ENCODE measurements around the gene FIGN.
A peak's percentile ranks its signal among the peaks of the same experiment; 100 is the strongest.

Gene FIGN

DNA sequence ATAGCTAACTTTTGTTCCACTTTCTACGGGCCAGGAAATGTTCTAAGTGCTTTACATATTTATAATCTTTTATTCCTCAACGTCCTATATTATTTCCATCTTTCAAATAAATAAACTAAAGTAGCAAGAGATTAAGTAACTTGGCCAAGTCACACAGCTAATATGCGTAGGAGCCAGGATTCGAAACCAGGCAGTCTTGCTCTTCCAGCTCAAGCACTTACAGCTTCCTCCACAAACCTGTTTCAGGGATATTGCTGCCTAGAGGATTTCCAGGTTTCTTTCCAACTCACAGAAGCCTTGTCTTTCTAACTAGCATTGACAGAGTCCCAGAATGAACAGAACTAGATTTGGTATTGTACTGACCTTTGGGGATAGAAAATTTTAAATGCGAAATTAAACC, 102.5 kb downstream of the FIGN start:
- TF ChIP-seq, protein P1, sequence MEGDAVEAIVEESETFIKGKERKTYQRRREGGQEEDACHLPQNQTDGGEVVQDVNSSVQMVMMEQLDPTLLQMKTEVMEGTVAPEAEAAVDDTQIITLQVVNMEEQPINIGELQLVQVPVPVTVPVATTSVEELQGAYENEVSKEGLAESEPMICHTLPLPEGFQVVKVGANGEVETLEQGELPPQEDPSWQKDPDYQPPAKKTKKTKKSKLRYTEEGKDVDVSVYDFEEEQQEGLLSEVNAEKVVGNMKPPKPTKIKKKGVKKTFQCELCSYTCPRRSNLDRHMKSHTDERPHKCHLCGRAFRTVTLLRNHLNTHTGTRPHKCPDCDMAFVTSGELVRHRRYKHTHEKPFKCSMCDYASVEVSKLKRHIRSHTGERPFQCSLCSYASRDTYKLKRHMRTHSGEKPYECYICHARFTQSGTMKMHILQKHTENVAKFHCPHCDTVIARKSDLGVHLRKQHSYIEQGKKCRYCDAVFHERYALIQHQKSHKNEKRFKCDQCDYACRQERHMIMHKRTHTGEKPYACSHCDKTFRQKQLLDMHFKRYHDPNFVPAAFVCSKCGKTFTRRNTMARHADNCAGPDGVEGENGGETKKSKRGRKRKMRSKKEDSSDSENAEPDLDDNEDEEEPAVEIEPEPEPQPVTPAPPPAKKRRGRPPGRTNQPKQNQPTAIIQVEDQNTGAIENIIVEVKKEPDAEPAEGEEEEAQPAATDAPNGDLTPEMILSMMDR (IDR thresholded peaks at IDR 0.05; ENCODE audit: control insufficient read depth, extremely low read depth, insufficient read depth): no peak
- H3K4me3 ChIP-seq (ENCODE audit: low read depth, low read length): no peak overlapping the region
- DNase-seq (ENCODE audit: low read depth): peak; percentile 58

DNA sequence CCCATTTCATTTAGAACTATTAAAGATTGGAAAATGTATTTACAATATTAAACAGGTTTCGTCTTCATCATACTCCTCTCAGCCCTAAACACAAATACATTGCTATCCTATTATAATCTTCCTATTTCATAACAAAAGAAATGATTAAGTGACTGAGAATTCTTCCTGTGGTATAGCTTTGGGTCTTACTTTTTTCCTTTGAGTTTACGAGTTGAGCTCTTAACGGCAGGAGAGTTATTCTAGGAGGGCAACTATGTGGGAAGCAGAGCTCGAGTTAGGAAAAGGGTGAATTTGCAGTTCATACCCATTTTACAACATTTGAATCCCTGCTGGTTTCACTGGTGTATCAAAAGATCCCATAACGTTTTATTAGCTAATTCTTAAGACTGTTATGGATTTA, 105.0 kb downstream of the FIGN start:
- no peak for DNase-seq (ENCODE audit: low read depth)
- TF ChIP-seq, protein P1 (IDR thresholded peaks at IDR 0.05; ENCODE audit: control insufficient read depth, extremely low read depth, insufficient read depth): no peak

DNA sequence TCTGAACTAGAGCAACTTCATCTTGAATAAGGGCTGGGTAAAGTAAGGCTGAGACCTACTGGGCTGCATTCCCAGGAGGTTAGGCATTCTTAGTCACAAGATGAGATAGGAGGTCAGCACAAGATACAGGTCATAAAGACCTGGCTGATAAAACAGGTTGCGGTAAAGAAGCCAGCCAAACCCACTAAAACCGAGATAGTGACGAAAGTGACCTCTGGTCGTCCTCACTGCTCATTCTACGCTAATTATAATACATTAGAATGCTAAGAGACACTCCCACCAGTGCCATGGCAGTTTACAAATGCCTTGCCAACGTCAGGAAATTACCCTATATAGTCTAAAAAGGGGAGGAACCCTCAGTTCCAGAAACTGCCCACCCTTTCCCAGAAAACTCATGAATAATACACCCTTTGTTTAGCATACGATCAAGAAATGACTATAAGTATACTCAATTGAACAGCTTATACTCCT, 109.1 kb downstream of the FIGN start:
- TF ChIP-seq, protein P1 (IDR thresholded peaks at IDR 0.05; ENCODE audit: control insufficient read depth, extremely low read depth, insufficient read depth): no peak
- no peak overlapping the region for H3K4me3 ChIP-seq (ENCODE audit: low read depth, low read length)
- DNase-seq (ENCODE audit: low read depth): no peak

More for the DNA sequence above, 105.0 kb downstream of the FIGN start:
- no peak overlapping the region for H3K4me3 ChIP-seq (ENCODE audit: low read depth, low read length)

DNA sequence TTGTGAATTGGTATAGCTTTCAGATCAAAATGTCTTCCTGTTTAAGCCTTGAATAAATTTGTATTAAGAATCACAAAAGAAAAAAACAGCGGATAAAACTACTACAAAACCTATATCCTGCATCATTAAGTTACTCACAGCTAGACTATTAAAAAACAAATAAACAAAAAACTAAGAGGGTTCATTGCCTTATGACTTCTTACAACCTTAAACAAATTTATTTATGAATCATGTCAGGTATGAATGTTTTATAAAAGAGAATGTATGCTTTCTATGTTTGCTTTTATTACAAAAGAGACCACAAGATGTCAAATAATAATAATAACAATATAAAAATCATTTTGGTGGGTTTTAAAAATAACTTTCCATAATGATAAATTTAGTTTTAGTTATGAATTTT, 109.6 kb downstream of the FIGN start:
- TF ChIP-seq, protein P1 (IDR thresholded peaks at IDR 0.05; ENCODE audit: control insufficient read depth, extremely low read depth, insufficient read depth): no peak
- DNase-seq (ENCODE audit: low read depth): no peak
- no peak overlapping the region for H3K4me3 ChIP-seq (ENCODE audit: low read depth, low read length)

DNA sequence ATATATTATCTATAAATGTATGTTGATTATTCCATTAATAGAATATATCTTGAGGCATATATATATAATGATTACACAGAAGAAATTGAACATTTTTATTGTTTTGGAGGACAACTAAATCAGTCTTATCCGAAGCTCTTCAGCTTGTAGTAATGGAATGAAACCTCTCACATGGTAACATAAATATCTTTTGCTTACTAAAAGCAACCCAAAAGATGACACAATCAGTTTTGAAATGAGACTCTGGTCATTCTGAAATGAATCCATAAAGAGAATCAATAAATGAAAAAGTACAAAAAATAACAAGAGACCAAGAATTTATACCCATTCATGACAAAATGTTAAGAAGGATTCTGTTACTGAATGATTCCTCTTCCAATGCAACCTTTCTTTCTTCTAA, 110.2 kb downstream of the FIGN start:
- no peak for DNase-seq (ENCODE audit: low read depth)
- TF ChIP-seq, protein P1 (IDR thresholded peaks at IDR 0.05; ENCODE audit: control insufficient read depth, extremely low read depth, insufficient read depth): no peak
- H3K4me3 ChIP-seq (ENCODE audit: low read depth, low read length): no peak overlapping the region

DNA sequence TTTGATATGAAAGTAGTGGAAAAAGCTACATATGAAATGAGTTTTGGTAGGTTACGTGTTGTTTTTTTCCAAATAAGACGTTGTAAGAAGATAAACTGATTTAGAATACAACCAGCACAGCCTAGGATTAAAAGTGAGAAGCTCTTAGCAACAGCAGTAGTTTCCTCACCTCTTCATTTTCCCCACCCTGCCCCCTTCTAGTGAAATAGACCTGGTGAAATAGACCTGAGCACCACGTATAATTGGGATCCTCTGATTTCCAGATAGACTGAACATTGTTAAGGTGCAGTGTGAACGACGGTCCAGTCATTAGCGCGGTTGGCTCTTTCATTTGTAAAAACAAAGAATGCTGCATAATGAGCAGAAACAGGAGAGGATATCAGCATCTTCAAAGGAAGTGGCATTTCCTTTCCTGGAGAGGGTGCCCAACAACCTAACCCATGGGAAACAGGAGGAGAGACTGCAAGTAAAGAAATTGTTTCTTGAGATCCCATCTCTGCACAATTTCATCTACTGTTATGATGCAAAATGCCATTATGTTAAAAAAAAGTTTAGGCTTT, 114.3 kb downstream of the FIGN start:
- TF ChIP-seq, protein P1 (IDR thresholded peaks at IDR 0.05; ENCODE audit: control insufficient read depth, extremely low read depth, insufficient read depth): no peak
- DNase-seq (ENCODE audit: low read depth): no peak
- no peak overlapping the region for H3K4me3 ChIP-seq (ENCODE audit: low read depth, low read length)

DNA sequence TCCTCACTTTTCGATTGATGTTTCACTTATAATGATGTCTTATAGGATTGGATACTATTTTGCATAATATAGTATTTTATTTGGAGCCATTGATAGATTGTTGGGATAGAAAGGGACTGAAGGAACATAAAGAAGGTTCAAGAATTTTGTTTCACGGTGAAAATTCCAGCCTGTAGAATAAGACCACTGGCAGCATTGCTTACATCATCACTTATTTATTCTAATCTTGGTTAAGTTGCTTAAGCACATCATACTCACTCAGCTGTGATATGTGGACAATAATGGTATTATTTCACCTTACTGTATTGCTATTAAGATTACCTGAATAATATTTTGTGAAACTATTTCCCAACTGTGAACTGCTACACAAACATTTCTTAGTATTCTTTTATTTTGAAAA, 118.3 kb downstream of the FIGN start:
- TF ChIP-seq, protein P1 (IDR thresholded peaks at IDR 0.05; ENCODE audit: control insufficient read depth, extremely low read depth, insufficient read depth): no peak
- H3K4me3 ChIP-seq (ENCODE audit: low read depth, low read length): no peak overlapping the region
- no peak for DNase-seq (ENCODE audit: low read depth)

All from LNCaP clone FGC (cell line).